CD8-positive, alpha-beta memory T cell (primary cell): ENCODE results near the gene TSPEAR. TPM values are rescaled to one million over a fixed set of nuclear protein-coding genes. Genes with fewer than 3 reads are reported as not detected.
A peak's percentile ranks its signal among the peaks of the same experiment; 100 is the strongest.

Source experiments
- CTCF ChIA-PET: fragments of 350-600 bp; sonication (Branson Sonifier 250); formaldehyde crosslinking; loops from one replicate; lab custom pipeline; 2021; ENCODE audit warnings: antibody characterized with exemption; lab: Charles Lee
- POLR2A ChIA-PET: fragments of 350-600 bp; sonication (Branson Sonifier 250); formaldehyde crosslinking; loops from one replicate; lab custom pipeline; 2021; ENCODE audit warnings: antibody characterized with exemption; lab: Charles Lee
- DNase-seq, 5 donors: peaks; one replicate each; pipeline versions ENCODE4 v3.0.0 to v3.0.0-alpha.2; 2020 to 2022; ENCODE audit warnings: mixed read lengths in 1 of 5
- H3K27ac ChIP-seq: one replicate; pipeline ENCODE4 v1.7.0; 2013; ENCODE audit warnings: low read depth, mild to moderate bottlenecking, low read length, moderate library complexity
- H3K27me3 ChIP-seq: 2 replicates; pipeline ENCODE4 v1.7.0; 2013; ENCODE audit warnings: low read length, mild to moderate bottlenecking; ENCODE audit not compliant: insufficient read depth, poor library complexity, severe bottlenecking
- H3K36me3 ChIP-seq: 2 replicates; pipeline ENCODE4 v1.7.0; 2013; ENCODE audit warnings: mild to moderate bottlenecking, low read length, moderate library complexity; ENCODE audit not compliant: insufficient read depth
- H3K4me1 ChIP-seq: 2 replicates; pipeline ENCODE4 v1.7.0; 2013; ENCODE audit warnings: mild to moderate bottlenecking, low read length, moderate library complexity; ENCODE audit not compliant: insufficient read depth
- H3K4me3 ChIP-seq: 2 replicates; pipeline ENCODE4 v1.7.0; 2013; ENCODE audit warnings: mild to moderate bottlenecking, low read length
- H3K9me3 ChIP-seq: 2 replicates; pipeline ENCODE4 v1.7.0; 2013; ENCODE audit warnings: mild to moderate bottlenecking, low read length
- H3K27ac Mint-ChIP-seq, 8 donors: one replicate each; pipeline ENCODE4 v1.8.0; 2020 to 2021; ENCODE audit warnings: mixed read lengths in 8 of 8, mild to moderate bottlenecking in 6 of 8, inconsistent platforms in 3 of 8, moderate library complexity in 3 of 8
- H3K27me3 Mint-ChIP-seq, 2 donors: one replicate each; pipeline ENCODE4 v1.8.0; 2020 to 2021; ENCODE audit warnings: mixed read lengths in 2 of 2, mild to moderate bottlenecking in 1 of 2, moderate library complexity in 1 of 2
- H3K36me3 Mint-ChIP-seq, 3 donors: one replicate each; pipeline ENCODE4 v1.8.0; 2020 to 2021; ENCODE audit warnings: mixed read lengths in 3 of 3, inconsistent platforms in 1 of 3, mild to moderate bottlenecking in 1 of 3
- H3K4me1 Mint-ChIP-seq, 3 donors: one replicate each; pipeline ENCODE4 v1.8.0; 2020 to 2021; ENCODE audit warnings: mixed read lengths in 3 of 3, inconsistent platforms in 1 of 3, mild to moderate bottlenecking in 1 of 3
- H3K4me3 Mint-ChIP-seq, 7 donors: one replicate each; pipeline ENCODE4 v1.8.0; 2020 to 2021; ENCODE audit warnings: mixed read lengths in 7 of 7, mild to moderate bottlenecking in 6 of 7, moderate library complexity in 4 of 7, inconsistent platforms in 2 of 7
- H3K9me3 Mint-ChIP-seq, 5 donors: one replicate each; pipeline ENCODE4 v1.8.0; 2020 to 2022; ENCODE audit warnings: mixed read lengths in 5 of 5, mild to moderate bottlenecking in 3 of 5, moderate library complexity in 2 of 5, inconsistent platforms in 1 of 5
- polyA plus RNA-seq: library from polyadenylated mRNA; unstranded; fragments of 300-500 nt; fragmentation: Illumina TruSeq; gene quantifications from one replicate; pipeline ENCODE4 v1.2.3, GENCODE V29; 2021
- total RNA-seq, 2 experiments: library from RNA; stranded (reverse); gene quantifications; one replicate each; pipeline ENCODE4 v1.2.3, GENCODE V29; 2021

The TSPEAR gene
- total and polyA plus RNA-seq, 3 experiments from 2014 or later, result 0.05 TPM; not detected in 2

DNA sequence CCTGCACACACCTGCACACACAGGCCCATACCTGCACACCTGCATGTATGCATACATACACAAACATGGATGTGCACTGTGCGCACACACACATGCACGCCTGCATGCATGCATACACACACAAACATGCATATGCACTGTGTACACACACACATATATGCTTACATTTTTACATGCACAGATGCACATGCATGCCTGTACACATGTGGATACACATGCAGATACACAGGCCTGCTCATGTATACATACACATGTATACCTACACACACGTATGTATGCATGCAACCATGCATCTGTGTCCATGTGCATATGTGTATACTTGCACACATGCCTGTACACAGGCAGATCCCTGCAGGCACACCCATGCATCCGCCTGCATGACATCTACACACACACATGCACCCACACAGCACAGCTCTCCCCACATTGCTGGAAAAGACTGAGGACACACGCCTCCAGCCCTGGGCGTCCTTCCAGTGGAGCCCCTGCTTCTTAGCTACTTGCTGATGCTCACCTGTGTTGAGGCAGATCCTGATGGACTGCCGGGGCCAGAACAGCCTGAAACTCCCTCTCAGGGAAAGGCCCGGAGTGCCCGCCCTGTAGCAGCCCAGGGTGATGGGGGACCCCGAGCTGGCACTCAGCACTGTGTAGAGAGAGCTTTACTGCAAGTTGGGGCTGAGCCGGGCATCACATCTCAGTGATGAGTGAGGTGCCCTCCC is 200.0 kb downstream of the TSPEAR start:
- Histone ChIP-seq H3K4me3 (peak overlapping the region; percentile 54), H3K9me3 (no peaks in the 10 kb centered on the region), H3K4me1 (peaks cover 11% of the 10 kb centered on the region), H3K27ac (no peak overlapping the region), H3K27me3 (no peaks in the 10 kb centered on the region), H3K36me3 (no peaks in the 10 kb centered on the region)
- POLR2A ChIA-PET, result interaction anchor here (0.6 to 1.0 kb wide), 2 partner anchors 231 to 381 kb away, joined by 3 read pairs; no protein-coding TSS in a partner anchor
- peaks cover 0 to 2% of the 10 kb centered on the region in 2 donors for H3K27me3 Mint-ChIP-seq
- CTCF ChIA-PET, result interaction anchor here (0.6 to 6.1 kb wide), 48 partner anchors 7 to 361 kb away, joined by 3 to 134 read pairs (median 5); partner anchors contain the start of genes KRTAP10-1, KRTAP10-12, KRTAP10-5 and KRTAP12-3
- peaks cover 0 to 6% (median 0%) of the 10 kb centered on the region in 3 donors for H3K4me1 Mint-ChIP-seq
- no peaks in the 10 kb centered on the region for H3K36me3 Mint-ChIP-seq
- DNase-seq, result peak in 1 of 5 donors; percentile 42
- peak overlapping the region in 1 of 8 donors; percentile 83 for H3K27ac Mint-ChIP-seq
- H3K4me3 Mint-ChIP-seq, result peak overlapping the region in 5 of 7 donors; percentile 44 to 68 (median 58)
- H3K9me3 Mint-ChIP-seq, result no peaks in the 10 kb centered on the region

DNA sequence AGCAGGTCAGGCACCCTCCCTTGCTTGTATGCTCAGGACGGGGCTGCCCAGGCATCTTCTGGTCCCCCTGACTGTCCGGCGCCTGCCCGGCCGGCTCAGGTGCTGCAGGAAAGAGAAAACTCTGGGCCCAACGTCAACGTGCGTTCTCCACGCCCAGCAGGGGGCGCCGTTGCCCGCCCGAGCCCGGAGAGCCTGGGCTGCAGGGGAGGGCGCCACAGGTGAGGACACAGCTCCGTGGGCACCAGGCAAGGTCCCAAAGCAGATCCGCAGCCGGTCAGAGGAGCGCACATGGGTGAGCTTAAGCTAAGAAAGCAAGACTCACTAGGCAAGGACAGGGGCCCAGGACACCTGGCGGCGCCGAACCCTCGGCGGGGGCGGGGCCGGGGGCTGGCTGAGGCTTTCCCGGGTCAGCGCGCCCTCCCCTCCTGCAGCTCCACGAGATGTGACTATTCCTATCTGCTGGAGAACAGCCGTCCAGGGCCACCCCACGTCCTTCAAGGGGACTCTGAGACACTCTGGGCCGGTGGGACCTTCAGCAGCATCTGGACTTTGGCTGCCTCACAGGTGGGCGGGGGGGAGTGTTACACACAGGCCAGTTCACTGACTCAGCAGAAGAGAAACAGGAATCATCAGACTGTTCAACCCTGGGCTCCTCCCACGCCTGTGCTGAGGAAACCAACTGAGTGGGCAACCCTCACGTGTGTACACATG is 200.7 kb downstream of the TSPEAR start:
- H3K4me1 ChIP-seq, result peaks cover 11% of the 10 kb centered on the region
- Mint-ChIP-seq H3K4me3 (peak overlapping the region; percentile 40 to 64 (median 52)), H3K27ac (no peak overlapping the region), H3K4me1 (peaks cover 0 to 6% (median 0%) of the 10 kb centered on the region in 3 donors), H3K27me3 (peaks cover 0 to 2% of the 10 kb centered on the region in 2 donors), H3K9me3 (no peaks in the 10 kb centered on the region), H3K36me3 (no peaks in the 10 kb centered on the region)
- ChIA-PET CTCF (interaction anchor here (0.6 to 6.1 kb wide), 50 partner anchors 8 to 401 kb away, joined by 3 to 134 read pairs (median 5); partner anchors contain the start of genes KRTAP10-1, KRTAP10-12, KRTAP10-5 and KRTAP12-3), POLR2A (interaction anchor here (1.0 kb wide), 1 partner anchor 232 kb away, joined by 3 read pairs; no protein-coding TSS in a partner anchor)
- no peak overlapping the region for H3K27ac ChIP-seq
- no peaks in the 10 kb centered on the region for H3K36me3 ChIP-seq
- H3K9me3 ChIP-seq, result no peaks in the 10 kb centered on the region
- H3K27me3 ChIP-seq, result no peaks in the 10 kb centered on the region
- DNase-seq, result peak; percentile 74 to 86 (median 80)
- H3K4me3 ChIP-seq, result peak overlapping the region; percentile 54

DNA sequence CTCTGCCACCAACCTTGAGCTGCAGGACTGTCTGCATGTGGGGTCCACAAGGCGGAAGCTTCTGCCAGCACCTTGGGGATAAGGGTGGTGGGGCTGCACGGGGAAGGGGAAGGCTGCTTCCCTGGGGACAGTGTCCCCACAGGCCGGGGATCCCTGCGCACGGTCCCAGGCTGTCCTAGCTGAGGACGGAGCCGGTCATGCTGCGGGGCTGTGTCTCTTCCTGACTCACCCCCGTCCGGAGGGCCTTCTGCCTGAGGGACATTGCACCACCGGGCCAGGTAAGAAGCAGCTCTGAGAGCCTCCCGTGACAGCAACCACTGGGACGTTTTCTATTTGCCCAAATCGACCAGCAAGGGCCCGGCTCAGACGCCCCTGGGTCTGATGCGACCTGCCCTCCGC is 201.3 kb downstream of the TSPEAR start:
- peaks cover 0 to 6% (median 0%) of the 10 kb centered on the region in 3 donors for H3K4me1 Mint-ChIP-seq
- ChIA-PET CTCF (interaction anchor here (0.6 to 6.1 kb wide), 44 partner anchors 9 to 402 kb away, joined by 3 to 134 read pairs (median 5); partner anchors contain the start of genes KRTAP10-1, KRTAP10-12, KRTAP10-5 and KRTAP12-3), POLR2A (interaction anchor here (1.0 kb wide), 1 partner anchor 232 kb away, joined by 3 read pairs; no protein-coding TSS in a partner anchor)
- no peak for DNase-seq
- no peaks in the 10 kb centered on the region for H3K9me3 Mint-ChIP-seq
- H3K4me1 ChIP-seq, result peaks cover 11% of the 10 kb centered on the region
- no peaks in the 10 kb centered on the region for H3K9me3 ChIP-seq
- H3K36me3 Mint-ChIP-seq, result no peaks in the 10 kb centered on the region
- H3K27me3 ChIP-seq, result no peaks in the 10 kb centered on the region
- no peaks in the 10 kb centered on the region for H3K36me3 ChIP-seq
- no peak overlapping the region for H3K27ac ChIP-seq
- no peak overlapping the region for H3K27ac Mint-ChIP-seq
- no peak overlapping the region for H3K4me3 ChIP-seq
- H3K4me3 Mint-ChIP-seq, result peak overlapping the region in 1 of 7 donors; percentile 63
- H3K27me3 Mint-ChIP-seq, result peaks cover 0 to 2% of the 10 kb centered on the region in 2 donors

DNA sequence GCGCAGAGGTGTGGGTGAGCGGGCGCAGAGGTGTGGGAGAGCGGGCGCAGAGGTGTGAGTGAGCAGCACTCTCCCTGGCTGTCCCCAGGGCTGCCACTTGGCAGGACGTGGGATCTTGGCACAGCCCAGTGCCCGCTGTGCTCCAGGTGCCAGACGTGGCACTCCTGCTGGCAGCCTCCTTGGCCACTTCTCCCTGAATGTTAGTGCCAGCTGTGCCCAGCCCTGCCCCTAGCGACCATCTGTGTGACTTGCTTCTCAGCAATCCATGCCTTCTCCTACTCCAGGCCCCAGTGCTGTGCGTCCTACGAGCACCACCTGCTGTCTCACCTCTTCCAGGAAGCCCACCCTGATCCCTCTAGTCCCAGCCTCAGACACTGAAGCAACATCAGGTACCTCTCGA is 201.8 kb downstream of the TSPEAR start:
- Histone ChIP-seq H3K36me3 (no peaks in the 10 kb centered on the region), H3K27ac (no peak overlapping the region), H3K4me3 (no peak overlapping the region), H3K9me3 (no peaks in the 10 kb centered on the region), H3K4me1 (peaks cover 11% of the 10 kb centered on the region), H3K27me3 (no peaks in the 10 kb centered on the region)
- ChIA-PET CTCF (interaction anchor here (0.6 to 6.1 kb wide), 22 partner anchors 8 to 402 kb away, joined by 3 to 134 read pairs (median 6); partner anchors contain the start of gene KRTAP12-3), POLR2A (no interaction called here)
- no peak overlapping the region for H3K4me3 Mint-ChIP-seq
- no peaks in the 10 kb centered on the region for H3K9me3 Mint-ChIP-seq
- no peak overlapping the region for H3K27ac Mint-ChIP-seq
- no peak for DNase-seq
- no peaks in the 10 kb centered on the region for H3K36me3 Mint-ChIP-seq
- H3K27me3 Mint-ChIP-seq, result peaks cover 0 to 2% of the 10 kb centered on the region in 2 donors
- peaks cover 0 to 6% (median 0%) of the 10 kb centered on the region in 3 donors for H3K4me1 Mint-ChIP-seq

DNA sequence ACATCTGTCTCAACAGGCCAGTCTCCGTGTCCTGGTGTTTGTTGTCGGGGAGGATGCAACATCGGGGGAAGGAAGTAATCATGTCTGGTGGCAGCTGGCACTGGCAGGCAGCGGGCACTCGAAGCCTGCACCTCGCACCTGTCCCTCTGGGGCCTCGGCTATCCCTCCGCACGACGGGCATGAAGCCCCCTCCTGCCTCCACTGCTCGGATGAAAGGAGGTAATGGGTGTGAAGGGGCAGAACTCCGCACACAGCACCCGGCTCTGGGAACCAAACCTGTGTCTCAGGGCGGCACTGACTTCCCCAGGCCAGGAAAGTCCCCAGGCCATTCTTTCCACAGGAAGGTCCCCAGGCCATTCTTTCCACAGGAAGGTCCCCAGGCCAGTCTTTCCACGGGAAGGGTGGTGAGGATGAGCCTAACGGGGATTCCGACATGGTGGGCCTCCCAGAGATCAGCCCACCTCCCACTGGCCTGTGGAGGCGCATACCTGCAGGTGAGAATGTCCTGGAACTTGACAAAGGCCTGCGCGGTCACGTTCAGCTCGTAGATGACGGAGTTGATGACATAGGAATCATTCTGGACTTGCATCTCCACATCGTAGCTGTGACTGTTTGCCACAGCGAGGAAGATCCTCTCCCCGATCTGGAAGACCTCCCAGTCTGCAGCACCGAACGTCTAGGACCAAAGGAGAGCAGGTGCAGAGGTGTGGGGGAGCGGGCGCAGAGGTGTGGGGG is 202.5 kb downstream of the TSPEAR start:
- H3K4me1 Mint-ChIP-seq, result peaks cover 0 to 10% (median 0%) of the 10 kb centered on the region in 3 donors

DNA sequence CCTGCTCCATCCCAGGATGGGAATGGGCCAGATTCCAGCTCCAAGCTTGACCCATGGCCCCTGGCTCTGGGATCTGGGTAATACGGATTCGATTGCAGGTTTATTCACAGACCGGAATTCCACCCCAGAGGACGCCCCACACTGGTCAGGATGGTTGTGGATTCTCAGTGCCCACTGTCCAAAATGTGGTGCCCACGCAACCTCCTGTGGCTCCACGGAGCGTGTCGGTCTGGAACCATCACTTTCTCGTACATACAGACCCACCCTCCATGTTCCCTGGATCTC is 203.0 kb downstream of the TSPEAR start:
- Histone ChIP-seq H3K4me3 (no peak overlapping the region), H3K27ac (no peak overlapping the region), H3K27me3 (no peaks in the 10 kb centered on the region), H3K4me1 (peaks cover 11% of the 10 kb centered on the region), H3K36me3 (no peaks in the 10 kb centered on the region), H3K9me3 (no peaks in the 10 kb centered on the region)
- Mint-ChIP-seq H3K9me3 (no peaks in the 10 kb centered on the region), H3K27me3 (peaks cover 0 to 2% of the 10 kb centered on the region in 2 donors), H3K36me3 (no peaks in the 10 kb centered on the region), H3K4me1 (peaks cover 0 to 12% (median 0%) of the 10 kb centered on the region in 3 donors), H3K27ac (no peak overlapping the region), H3K4me3 (no peak overlapping the region)
- no peak for DNase-seq
- ChIA-PET CTCF (interaction anchor here (6.1 kb wide), 1 partner anchor 233 kb away, joined by 134 read pairs; no protein-coding TSS in a partner anchor), POLR2A (no interaction called here)

More for the DNA sequence above, 202.5 kb downstream of the TSPEAR start:
- no peaks in the 10 kb centered on the region for H3K36me3 Mint-ChIP-seq
- Histone ChIP-seq H3K36me3 (no peaks in the 10 kb centered on the region), H3K4me1 (peaks cover 11% of the 10 kb centered on the region), H3K27ac (no peak overlapping the region), H3K27me3 (no peaks in the 10 kb centered on the region), H3K4me3 (no peak overlapping the region), H3K9me3 (no peaks in the 10 kb centered on the region)
- H3K27ac Mint-ChIP-seq, result no peak overlapping the region
- DNase-seq, result no peak
- POLR2A ChIA-PET, result no interaction called here
- H3K4me3 Mint-ChIP-seq, result peak overlapping the region in 1 of 7 donors; percentile 22
- H3K27me3 Mint-ChIP-seq, result peaks cover 0 to 2% of the 10 kb centered on the region in 2 donors
- H3K9me3 Mint-ChIP-seq, result no peaks in the 10 kb centered on the region
- CTCF ChIA-PET, result interaction anchor here (2.2 to 6.1 kb wide), 3 partner anchors 39 to 285 kb away, joined by 16 to 134 read pairs (median 63); no protein-coding TSS in a partner anchor

DNA sequence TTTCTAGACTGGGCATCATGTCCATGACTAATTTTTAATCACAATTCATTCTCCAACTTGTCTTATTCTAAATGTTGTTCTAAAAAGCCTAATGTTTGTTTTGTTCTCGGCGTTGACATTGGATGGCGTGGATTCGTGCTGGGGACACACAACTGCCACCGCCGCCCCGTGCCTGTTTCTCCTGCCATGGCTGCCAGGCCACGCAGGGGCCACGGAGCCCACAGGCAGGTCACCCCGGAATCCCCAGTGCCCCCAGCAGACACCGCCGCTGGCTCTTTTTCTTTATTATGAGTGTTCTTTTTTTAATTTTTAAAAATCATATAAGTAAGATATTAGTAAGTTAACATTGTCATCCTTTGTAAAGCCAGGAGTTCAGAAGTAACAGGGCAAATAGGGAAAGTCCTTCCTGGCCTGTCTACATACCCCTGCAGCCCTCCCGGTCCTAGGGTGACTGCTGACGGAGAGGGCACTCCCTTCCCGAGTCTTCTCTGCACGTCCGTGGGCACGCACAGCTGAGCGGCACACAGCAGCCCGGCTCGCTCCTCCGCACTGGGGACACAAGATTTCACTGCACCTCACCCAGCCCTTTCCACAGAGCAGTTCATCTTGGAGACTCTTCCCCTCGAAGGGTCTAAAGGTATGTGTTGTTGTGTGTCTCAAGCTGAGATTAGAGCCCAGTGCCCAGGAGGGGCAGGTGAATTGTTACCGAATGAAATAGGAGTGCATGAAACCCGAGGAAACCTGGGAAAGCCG is 203.5 kb downstream of the TSPEAR start:
- Histone ChIP-seq H3K4me3 (no peak overlapping the region), H3K36me3 (no peaks in the 10 kb centered on the region), H3K9me3 (no peaks in the 10 kb centered on the region), H3K27ac (no peak overlapping the region), H3K27me3 (no peaks in the 10 kb centered on the region), H3K4me1 (peaks cover 11% of the 10 kb centered on the region)
- ChIA-PET POLR2A (no interaction called here), CTCF (interaction anchor here (6.1 kb wide), 1 partner anchor 233 kb away, joined by 134 read pairs; no protein-coding TSS in a partner anchor)
- DNase-seq, result no peak
- Mint-ChIP-seq H3K27ac (no peak overlapping the region), H3K4me1 (peaks cover 0 to 12% (median 0%) of the 10 kb centered on the region in 3 donors), H3K4me3 (peak overlapping the region in 1 of 7 donors; percentile 13), H3K36me3 (no peaks in the 10 kb centered on the region), H3K9me3 (no peaks in the 10 kb centered on the region), H3K27me3 (peaks cover 0 to 2% of the 10 kb centered on the region in 2 donors)
